IMR-90 (cell line): ENCODE data around the gene ADD3. TPM values are rescaled to one million over a fixed set of nuclear protein-coding genes. Genes with fewer than 3 reads are reported as not detected.

Experiments
- ATAC-seq: fragments of 200-7000 bp; cut with Tn5 transposase; 2 replicates; pipeline ENCODE4 v1.9.1; 2020; ENCODE audit warnings: low read depth, mild to moderate bottlenecking, moderate library complexity
- BruUV-seq: library from RNA; stranded (reverse); fragments of 400-500 nt; replicated peaks from 2 replicates; lab custom pipeline; 2021; lab: Mats Ljungman, UMichigan
- CTCF ChIA-PET: fragments of 300-600 bp; formaldehyde crosslinking; extraction: SDS; loops from one replicate; lab custom pipeline; 2021; ENCODE audit warnings: antibody characterized with exemption; lab: Yijun Ruan, JAX
- POLR2A ChIA-PET: fragments of 300-600 bp; sonication (Branson Sonifier 250); formaldehyde crosslinking; loops from one replicate; lab custom pipeline; 2022; ENCODE audit warnings: antibody characterized with exemption; ENCODE audit not compliant: unreplicated experiment; lab: Charles Lee
- DNase-seq: peaks from one replicate; pipeline ENCODE4 v3.0.0; 2013
- H2AFZ ChIP-seq: replicated peaks from 2 replicates; pipeline ENCODE3; 2013; ENCODE audit warnings: low read length, mild to moderate bottlenecking; ENCODE audit not compliant: poor library complexity
- H2AK5ac ChIP-seq: 2 replicates; pipeline ENCODE4 v1.6.1; 2013; ENCODE audit warnings: low read depth, low read length, inconsistent platforms
- H2AK9ac ChIP-seq: replicated peaks from 2 replicates; pipeline ENCODE3; 2013; ENCODE audit warnings: mild to moderate bottlenecking, low read depth, low read length, moderate library complexity; ENCODE audit not compliant: poor library complexity
- H2BK120ac ChIP-seq: 2 replicates; pipeline ENCODE4 v1.6.1; 2013; ENCODE audit warnings: low read depth, low read length, inconsistent platforms
- H2BK15ac ChIP-seq: 3 replicates; pipeline ENCODE4 v1.6.1; 2013; ENCODE audit warnings: low read depth, low read length, inconsistent platforms
- H2BK20ac ChIP-seq: 2 replicates; pipeline ENCODE4 v1.6.1; 2013; ENCODE audit warnings: low read depth, mild to moderate bottlenecking, inconsistent platforms, low read length, moderate library complexity
- H2BK5ac ChIP-seq: 2 replicates; pipeline ENCODE4 v1.6.1; 2013; ENCODE audit warnings: mild to moderate bottlenecking, low read depth, low read length, inconsistent platforms; ENCODE audit not compliant: poor library complexity, severe bottlenecking
- H3K14ac ChIP-seq: replicated peaks from 2 replicates; pipeline ENCODE4 v1.6.1; 2013; ENCODE audit warnings: low read depth, low read length, inconsistent platforms
- H3K18ac ChIP-seq: 2 replicates; pipeline ENCODE4 v1.6.1; 2013; ENCODE audit warnings: low read depth, low read length, control low read depth
- H3K23ac ChIP-seq: 2 replicates; pipeline ENCODE4 v1.6.1; 2013; ENCODE audit warnings: low read depth, low read length, inconsistent platforms
- H3K27ac ChIP-seq: 2 replicates; pipeline ENCODE4 v1.5.1; 2013; ENCODE audit warnings: mild to moderate bottlenecking, control low read depth, low read length; ENCODE audit not compliant: insufficient read depth
- H3K27me3 ChIP-seq: 2 replicates; pipeline ENCODE4 v1.6.1; 2013; ENCODE audit warnings: low read length; ENCODE audit not compliant: control insufficient read depth, insufficient read depth
- H3K36me3 ChIP-seq: 2 replicates; pipeline ENCODE4 v1.6.1; 2013; ENCODE audit warnings: low read length, mixed read lengths; ENCODE audit not compliant: control insufficient read depth, insufficient read depth
- H3K4ac ChIP-seq: 2 replicates; pipeline ENCODE4 v1.6.1; 2013; ENCODE audit warnings: low read depth, low read length, inconsistent platforms
- H3K4me1 ChIP-seq: 2 replicates; pipeline ENCODE4 v1.6.1; 2013; ENCODE audit warnings: low read length, mixed read lengths; ENCODE audit not compliant: control insufficient read depth, insufficient read depth
- H3K4me2 ChIP-seq: 2 replicates; pipeline ENCODE4 v1.6.1; 2013; ENCODE audit warnings: low read depth, mild to moderate bottlenecking, control low read depth, low read length, moderate library complexity
- H3K4me3 ChIP-seq: 2 replicates; pipeline ENCODE4 v1.5.1; 2013; ENCODE audit warnings: low read depth, mild to moderate bottlenecking, control low read depth, low read length, moderate library complexity; ENCODE audit not compliant: insufficient read depth
- H3K56ac ChIP-seq: 2 replicates; pipeline ENCODE4 v1.6.1; 2013; ENCODE audit warnings: low read length, inconsistent platforms; ENCODE audit not compliant: insufficient read depth; ENCODE audit errors: extremely low read depth
- H3K79me1 ChIP-seq, 2 experiments: 2 replicates each; pipeline ENCODE4 v1.6.1; 2013; ENCODE audit warnings: low read length in 2 of 2, inconsistent platforms in 1 of 2, low read depth in 1 of 2
- H3K9ac ChIP-seq: 2 replicates; pipeline ENCODE4 v1.6.1; 2013; ENCODE audit warnings: low read depth, low read length, control low read depth
- H3K9me1 ChIP-seq: 2 replicates; pipeline ENCODE4 v1.6.1; 2013; ENCODE audit warnings: low read length, inconsistent platforms; ENCODE audit not compliant: insufficient read depth
- H3K9me3 ChIP-seq: 2 replicates; pipeline ENCODE4 v1.6.1; 2013; ENCODE audit warnings: low read length; ENCODE audit not compliant: control insufficient read depth, insufficient read depth
- H4K20me1 ChIP-seq: 2 replicates; pipeline ENCODE4 v1.6.1; 2013; ENCODE audit warnings: low read length, inconsistent platforms; ENCODE audit not compliant: insufficient read depth
- H4K5ac ChIP-seq: 2 replicates; pipeline ENCODE4 v1.6.1; 2013; ENCODE audit warnings: mild to moderate bottlenecking, low read depth, low read length, control low read depth
- H4K8ac ChIP-seq, 2 experiments: 2 replicates each; pipeline ENCODE4 v1.6.1; 2013; ENCODE audit warnings: low read depth in 2 of 2, low read length in 2 of 2, control low read depth in 1 of 2, inconsistent platforms in 1 of 2
- H4K91ac ChIP-seq: 2 replicates; pipeline ENCODE4 v1.6.1; 2013; ENCODE audit warnings: low read depth, low read length, inconsistent platforms; ENCODE audit not compliant: insufficient read depth
- BHLHE40 ChIP-seq: fragments of 150-350 bp; IDR thresholded peaks from 2 replicates; pipeline ENCODE4 v1.6.1; 2016; ENCODE audit warnings: mild to moderate bottlenecking, low read depth, low read length
- CEBPB ChIP-seq: IDR thresholded peaks from 2 replicates; pipeline ENCODE4 v1.6.1; 2012; ENCODE audit warnings: low read depth, low read length, improper control_type of control experiment
- CHD1 ChIP-seq: IDR thresholded peaks from 2 replicates; pipeline ENCODE4 v1.6.1; 2012; ENCODE audit warnings: low read depth, low read length, improper control_type of control experiment
- CTCF ChIP-seq: conservative IDR thresholded peaks from 2 replicates; pipeline ENCODE4 v1.5.1; 2012; ENCODE audit warnings: mild to moderate bottlenecking, low read depth, low read length, improper control_type of control experiment
- FOS ChIP-seq: fragments of 150-350 bp; IDR thresholded peaks from 2 replicates; pipeline ENCODE4 v1.6.1; 2016; ENCODE audit warnings: low read depth, low read length
- MAFK ChIP-seq: IDR thresholded peaks from 2 replicates; pipeline ENCODE4 v1.6.1; 2012; ENCODE audit warnings: low read depth, low read length, improper control_type of control experiment
- MAZ ChIP-seq: IDR thresholded peaks from 2 replicates; pipeline ENCODE4 v1.6.1; 2012; ENCODE audit warnings: low read depth, mild to moderate bottlenecking, low read length, improper control_type of control experiment, moderate library complexity, borderline replicate concordance
- MXI1 ChIP-seq: IDR thresholded peaks from 2 replicates; pipeline ENCODE4 v1.6.1; 2012; ENCODE audit warnings: low read depth, mild to moderate bottlenecking, low read length, moderate library complexity, borderline replicate concordance
- NFE2L2 ChIP-seq: fragments of 150-350 bp; IDR thresholded peaks from 2 replicates; pipeline ENCODE4 v1.6.1; 2016; ENCODE audit warnings: low read depth, mild to moderate bottlenecking, low read length
- POLR2A ChIP-seq: IDR thresholded peaks from 2 replicates; pipeline ENCODE4 v1.6.1; 2012; ENCODE audit warnings: mild to moderate bottlenecking, low read depth, low read length
- RAD21 ChIP-seq: IDR thresholded peaks from 2 replicates; pipeline ENCODE4 v1.6.1; 2012; ENCODE audit warnings: low read length, improper control_type of control experiment
- RCOR1 ChIP-seq: IDR thresholded peaks from 2 replicates; pipeline ENCODE4 v1.6.1; 2012; ENCODE audit warnings: mild to moderate bottlenecking, low read length, improper control_type of control experiment; ENCODE audit not compliant: insufficient replicate concordance
- RFX5 ChIP-seq: IDR thresholded peaks from 2 replicates; pipeline ENCODE4 v1.8.0; 2012; ENCODE audit warnings: low read depth, mild to moderate bottlenecking, low read length, moderate library complexity
- SMC3 ChIP-seq: fragments of 150-350 bp; IDR thresholded peaks from 2 replicates; pipeline ENCODE4 v1.6.1; 2016; ENCODE audit warnings: low read depth, mild to moderate bottlenecking, antibody characterized with exemption, low read length, moderate library complexity
- USF2 ChIP-seq: fragments of 150-350 bp; IDR thresholded peaks from 2 replicates; pipeline ENCODE4 v1.6.1; 2017; ENCODE audit warnings: mild to moderate bottlenecking, antibody characterized with exemption, low read length, low read depth
- WGBS, 2 experiments: methylation state at CpG; one replicate each; pipeline versions ENCODE4 v1.1.5 to v1.1.7; 2013; ENCODE audit warnings: missing lambda C conversion rate in 2 of 2; ENCODE audit not compliant: insufficient read length in 1 of 2; ENCODE audit errors: extremely low coverage in 2 of 2; 5-methylcytosine and 5-hydroxymethylcytosine counted together
- dilution Hi-C: fragments of 300-500 bp; cut with HindIII; formaldehyde crosslinking; loops from one replicate; pipeline ENCODE4 v1.14.3; 2018; ENCODE audit warnings: low sequenced_read_pairs; ENCODE audit not compliant: unreplicated experiment
- in situ Hi-C: fragments of 300-500 bp; cut with MboI; formaldehyde crosslinking; loops from 3 replicates; pipeline ENCODE4 v1.14.3; 2019; ENCODE audit warnings: low sequenced_read_pairs, inconsistent platforms, mixed read lengths
- intact Hi-C: fragments of 100-400 bp; cut with micrococcal nuclease; formaldehyde crosslinking; loops from 2 replicates; pipeline ENCODE4 v1.10.0; 2022
- polyA plus RNA-seq, 3 experiments: library from polyadenylated mRNA; depleted of rRNA; stranded (reverse); fragments of >200 nt; gene quantifications; 2 replicates each; pipeline ENCODE4 v1.2.3, GENCODE V29; 2012; ENCODE audit warnings: low replicate concordance in 1 of 3
- total RNA-seq: library from RNA; depleted of rRNA; stranded (reverse); fragments of >200 nt; gene quantifications from 2 replicates; pipeline ENCODE4 v1.2.3, GENCODE V29; 2012
- TF ChIP-seq, protein P1 (sequence below): fragments of 150-350 bp; IDR thresholded peaks from 2 replicates; pipeline ENCODE4 v1.6.1; 2016; ENCODE audit warnings: low read depth, mild to moderate bottlenecking, low read length, moderate library complexity, borderline replicate concordance

ADD3 gene
- total and polyA plus RNA-seq, 2 of the 4 experiments (the other 2 are of a cell fraction): 138 to 212 TPM

GRCh38 chr10:110171032-110171431 is 163.2 kb downstream of the ADD3 start:
- Histone ChIP-seq H2BK20ac (no peak overlapping the region), H4K91ac (no peak overlapping the region), H2AK5ac (no peak overlapping the region), H3K9ac (no peak overlapping the region), H3K23ac (no peak overlapping the region), H3K18ac (no peak overlapping the region), H3K4ac (no peak overlapping the region), H3K14ac (no peak overlapping the region), H3K4me2 (no peak overlapping the region), H3K36me3 (no peaks in the 10 kb centered on the region), H4K5ac (no peak overlapping the region), H3K56ac (no peak overlapping the region), H3K4me1 (no peaks in the 10 kb centered on the region), H4K20me1 (no peaks in the 10 kb centered on the region), H4K8ac (no peak overlapping the region), H3K4me3 (no peak overlapping the region), H2AFZ (no peak overlapping the region), H2BK120ac (no peak overlapping the region), H2BK15ac (no peak overlapping the region), H3K9me1 (no peaks in the 10 kb centered on the region), H2BK5ac (no peak overlapping the region), H3K9me3 (no peaks in the 10 kb centered on the region), H3K79me1 (no peaks in the 10 kb centered on the region), H3K27ac (no peak overlapping the region), H3K27me3 (peaks cover 54% of the 10 kb centered on the region), H2AK9ac (no peak overlapping the region)
- dilution Hi-C loops (no loop called here), in situ Hi-C loops (no loop called here), intact Hi-C loops (no loop called here)
- ATAC-seq (no peak), DNase-seq (no peak)
- 0% methylated on average over 2 of the region's 6 CpGs; no CpG with 5 or more reads in 1 of the 2 experiments for WGBS, 2 experiments
- ChIA-PET POLR2A (no interaction called here), CTCF (interaction anchor here (0.6 kb wide), 1 partner anchor 37 kb away, joined by 4 read pairs; no protein-coding TSS in a partner anchor)
- BruUV-seq: no TSS peak
- TF ChIP-seq NFE2L2 (no peak), USF2 (no peak), RCOR1 (no peak), CEBPB (no peak), MAFK (no peak), RFX5 (no peak), BHLHE40 (no peak), FOS (no peak), POLR2A (no peak), MAZ (no peak), SMC3 (no peak), MXI1 (no peak), RAD21 (no peak), CTCF (no peak), CHD1 (no peak)
- TF ChIP-seq, protein P1, sequence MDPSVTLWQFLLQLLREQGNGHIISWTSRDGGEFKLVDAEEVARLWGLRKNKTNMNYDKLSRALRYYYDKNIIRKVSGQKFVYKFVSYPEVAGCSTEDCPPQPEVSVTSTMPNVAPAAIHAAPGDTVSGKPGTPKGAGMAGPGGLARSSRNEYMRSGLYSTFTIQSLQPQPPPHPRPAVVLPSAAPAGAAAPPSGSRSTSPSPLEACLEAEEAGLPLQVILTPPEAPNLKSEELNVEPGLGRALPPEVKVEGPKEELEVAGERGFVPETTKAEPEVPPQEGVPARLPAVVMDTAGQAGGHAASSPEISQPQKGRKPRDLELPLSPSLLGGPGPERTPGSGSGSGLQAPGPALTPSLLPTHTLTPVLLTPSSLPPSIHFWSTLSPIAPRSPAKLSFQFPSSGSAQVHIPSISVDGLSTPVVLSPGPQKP: no peak
